Esophagus muscularis mucosa (tissue), 3 donors: ENCODE results near the gene SLC25A2.

Experiments used
- POLR2A ChIP-seq: fragments of 450-650 bp; IDR thresholded peaks from one replicate; pipeline ENCODE4 v1.6.1; 2017; ENCODE audit warnings: antibody characterized with exemption, moderate library complexity, mild to moderate bottlenecking, low read depth
- POLR2AphosphoS5 ChIP-seq, 2 donors: sonication (generic); formaldehyde crosslinking; IDR thresholded peaks; one replicate each; pipeline ENCODE4 v1.6.1; 2017; ENCODE audit warnings: antibody characterized with exemption in 2 of 2
- TF ChIP-seq, protein P1 (sequence below), 3 experiments: fragments of 200-600 bp in 2 of 3; fragments of 450-650 bp in 1 of 3; sonication (generic) in 2 of 3; IDR thresholded peaks; one replicate each; pipeline ENCODE4 v1.5.1; 2017 to 2019; ENCODE audit warnings: antibody characterized with exemption in 3 of 3, mild to moderate bottlenecking in 2 of 3, moderate library complexity in 1 of 3

GRCh38 chr5:141338538-141339306 lies 34.9 kb upstream of the SLC25A2 start, which contains the start of gene PCDHGA2:
- TF ChIP-seq, protein P1, sequence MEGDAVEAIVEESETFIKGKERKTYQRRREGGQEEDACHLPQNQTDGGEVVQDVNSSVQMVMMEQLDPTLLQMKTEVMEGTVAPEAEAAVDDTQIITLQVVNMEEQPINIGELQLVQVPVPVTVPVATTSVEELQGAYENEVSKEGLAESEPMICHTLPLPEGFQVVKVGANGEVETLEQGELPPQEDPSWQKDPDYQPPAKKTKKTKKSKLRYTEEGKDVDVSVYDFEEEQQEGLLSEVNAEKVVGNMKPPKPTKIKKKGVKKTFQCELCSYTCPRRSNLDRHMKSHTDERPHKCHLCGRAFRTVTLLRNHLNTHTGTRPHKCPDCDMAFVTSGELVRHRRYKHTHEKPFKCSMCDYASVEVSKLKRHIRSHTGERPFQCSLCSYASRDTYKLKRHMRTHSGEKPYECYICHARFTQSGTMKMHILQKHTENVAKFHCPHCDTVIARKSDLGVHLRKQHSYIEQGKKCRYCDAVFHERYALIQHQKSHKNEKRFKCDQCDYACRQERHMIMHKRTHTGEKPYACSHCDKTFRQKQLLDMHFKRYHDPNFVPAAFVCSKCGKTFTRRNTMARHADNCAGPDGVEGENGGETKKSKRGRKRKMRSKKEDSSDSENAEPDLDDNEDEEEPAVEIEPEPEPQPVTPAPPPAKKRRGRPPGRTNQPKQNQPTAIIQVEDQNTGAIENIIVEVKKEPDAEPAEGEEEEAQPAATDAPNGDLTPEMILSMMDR (IDR thresholded peaks at IDR 0.05): peak; percentile 19 to 33 (median 24)
- no peak for TF ChIP-seq POLR2A
- TF ChIP-seq POLR2AphosphoS5 (IDR thresholded peaks at IDR 0.05): no peak
